Lung (tissue), 12 donors: ENCODE measurements around the gene CATSPERZ. TPM values are rescaled to one million over a fixed set of nuclear protein-coding genes. Genes with fewer than 3 reads are reported as not detected.

Experiments used
- ATAC-seq: fragments of 200-7000 bp; cut with Tn5 transposase; one replicate; pipeline ENCODE4 v1.9.1; 2020; ENCODE audit warnings: moderate number of reproducible peaks; ENCODE audit not compliant: insufficient read depth, low FRiP score
- DNase-seq, 3 donors: peaks; one replicate each; pipeline ENCODE4 v3.0.0-alpha.2; 2013 to 2017
- H3K27ac ChIP-seq, 2 donors: one replicate each; pipeline ENCODE4 v1.5.1; 2013; ENCODE audit warnings: mild to moderate bottlenecking in 2 of 2, moderate library complexity in 2 of 2, control low read depth in 1 of 2, inconsistent platforms in 1 of 2, low read depth in 1 of 2, low read length in 1 of 2
- H3K27me3 ChIP-seq, 3 donors: one replicate each; pipeline ENCODE4 v1.5.1; 2013; ENCODE audit warnings: low read length in 2 of 3; ENCODE audit not compliant: control insufficient read depth in 3 of 3, insufficient read depth in 3 of 3
- H3K36me3 ChIP-seq, 4 donors: one replicate each; pipeline ENCODE4 v1.5.1; 2013; ENCODE audit warnings: low read length in 4 of 4, mild to moderate bottlenecking in 1 of 4, moderate library complexity in 1 of 4; ENCODE audit not compliant: control insufficient read depth in 4 of 4, insufficient read depth in 4 of 4
- H3K4me1 ChIP-seq, 5 donors: one replicate each; pipeline ENCODE4 v1.5.1; 2013; ENCODE audit warnings: low read length in 5 of 5, mild to moderate bottlenecking in 2 of 5, moderate library complexity in 1 of 5; ENCODE audit not compliant: control insufficient read depth in 5 of 5, insufficient read depth in 5 of 5
- H3K4me3 ChIP-seq: one replicate; pipeline ENCODE4 v1.5.1; 2013; ENCODE audit warnings: mild to moderate bottlenecking, control low read depth, moderate library complexity
- H3K9ac ChIP-seq, 2 donors: one replicate each; pipeline ENCODE4 v1.5.1; 2013; ENCODE audit warnings: low read length in 2 of 2, control low read depth in 1 of 2; ENCODE audit not compliant: insufficient read depth in 1 of 2
- H3K9me3 ChIP-seq, 4 donors: one replicate each; pipeline ENCODE4 v1.5.1; 2013; ENCODE audit warnings: low read length in 3 of 4, mild to moderate bottlenecking in 1 of 4, moderate library complexity in 1 of 4; ENCODE audit not compliant: control insufficient read depth in 4 of 4, insufficient read depth in 3 of 4
- CTCF ChIP-seq: IDR thresholded peaks from 2 replicates; pipeline ENCODE4 v1.5.1; 2012; ENCODE audit warnings: mild to moderate bottlenecking; ENCODE audit errors: control extremely low read depth, extremely low read depth
- WGBS, 2 donors: extraction: QIAGEN DNeasy Blood & Tissue Kit; methylation state at CpG; one replicate each; pipeline ENCODE4 v1.1.7; 2013; 5-methylcytosine and 5-hydroxymethylcytosine counted together
- polyA plus RNA-seq, 2 donors: library from polyadenylated mRNA; stranded (reverse); fragments of 200-250 nt; gene quantifications; one replicate each; pipeline ENCODE4 v1.2.1, GENCODE V29; 2013
- total RNA-seq, 2 donors: library from RNA; depleted of rRNA in 1 of 2; stranded (reverse); fragments of >200 nt in 1 of 2; gene quantifications; one replicate each; pipeline ENCODE4 v1.2.1, GENCODE V29; 2014 to 2021
- donor health status: control.
- donor health status: control.
- donor health status: Bipolar disorder and iron deficiency.
- donor health status: healthy.
- donor health status: DM: yes; HTN: yes; CAD: no.

The CATSPERZ gene
- total and polyA plus RNA-seq, 4 donors: 0.31 to 0.98 (median 0.67) TPM; not detected in 1

GRCh38 chr11:64262271-64263002 lies 37.7 kb upstream of the CATSPERZ start:
- ATAC-seq: no peak
- WGBS, 2 donors: 94 to 95% methylated on average over 42 of the region's 42 CpGs
- no peak for DNase-seq
- TF ChIP-seq CTCF: no peak
- peaks cover 2 to 80% (median 22%) of the 10 kb centered on the region in 4 donors for H3K36me3 ChIP-seq
- H3K4me3 ChIP-seq: no peak overlapping the region
- H3K9ac ChIP-seq: no peak overlapping the region
- no peaks in the 10 kb centered on the region for H3K9me3 ChIP-seq
- H3K4me1 ChIP-seq: no peaks in the 10 kb centered on the region
- no peak overlapping the region for H3K27ac ChIP-seq
- H3K27me3 ChIP-seq: no peaks in the 10 kb centered on the region

GRCh38 chr11:64263021-64263946 lies 36.9 kb upstream of the CATSPERZ start:
- Histone ChIP-seq H3K27me3 (no peaks in the 10 kb centered on the region), H3K9me3 (no peaks in the 10 kb centered on the region), H3K4me1 (peaks cover 0 to 5% (median 2%) of the 10 kb centered on the region in 5 donors), H3K27ac (no peak overlapping the region), H3K9ac (no peak overlapping the region), H3K36me3 (peaks cover 2 to 76% (median 20%) of the 10 kb centered on the region in 4 donors), H3K4me3 (no peak overlapping the region)
- DNase-seq (no peak), ATAC-seq (no peak)
- WGBS, 2 donors: 86 to 87% methylated on average over 29 of the region's 29 CpGs
- no peak for TF ChIP-seq CTCF

- H3K27ac ChIP-seq: no peak overlapping the region
- H3K9ac ChIP-seq: no peak overlapping the region
- WGBS, 2 donors: 92 to 96% methylated on average over 8 of the region's 8 CpGs
- no peak for TF ChIP-seq CTCF
- H3K9me3 ChIP-seq: no peaks in the 10 kb centered on the region
- DNase-seq (no peak), ATAC-seq (no peak)
- H3K4me1 ChIP-seq: peaks cover 0 to 12% (median 5%) of the 10 kb centered on the region in 5 donors
- H3K36me3 ChIP-seq: peaks cover 2 to 70% (median 17%) of the 10 kb centered on the region in 4 donors
- no peak overlapping the region for H3K4me3 ChIP-seq
- H3K27me3 ChIP-seq: no peaks in the 10 kb centered on the region
These were observed 36.2 kb upstream of the CATSPERZ start for GRCh38 chr11:64263947-64264317.
